ENCODE results near the gene ZNF300. TPM values are rescaled to one million over a fixed set of nuclear protein-coding genes. Genes with fewer than 3 reads are reported as not detected.

The ZNF300 gene
- total RNA-seq (9.6 and 10.2 TPM in 2 replicates), polyA plus RNA-seq (3.4 and 4.6 TPM in 2 replicates), polyA minus RNA-seq (5.8 and 6.0 TPM in 2 replicates), Bru-seq, nascent RNA (percentile 77 among the genes with signal in this experiment), BruChase-seq, experiment 1, labeled RNA remaining after a 6-hour chase (percentile 70 among the genes with signal in this experiment), BruChase-seq, experiment 2, labeled RNA remaining after a 2-hour chase (percentile 72 among the genes with signal in this experiment)
- polyA plus RNA-seq (2011; cell fraction: cytosol; rRNA removed), result 3.0 and 5.2 TPM in 2 replicates
- polyA plus RNA-seq (2011; cell fraction: nucleus; rRNA removed), result 27.6 and 35.7 TPM in 2 replicates
- polyA plus RNA-seq (2012), result 6.0 and 7.8 TPM in 2 replicates
- polyA minus RNA-seq (2011; cell fraction: cytosol; rRNA and poly(A)+ RNA removed), result 1.0 TPM
- polyA minus RNA-seq (2011; cell fraction: nucleus; rRNA and poly(A)+ RNA removed), result 13.9 and 16.8 TPM in 2 replicates
- long read RNA-seq, full-length matches to known transcripts, result 18 of 21 reads
- long read RNA-seq, partial matches to known transcripts, result 1 of 21 reads
- long read RNA-seq, other reads (novel, unspliced or antisense), result 2 of 21 reads

DNA sequence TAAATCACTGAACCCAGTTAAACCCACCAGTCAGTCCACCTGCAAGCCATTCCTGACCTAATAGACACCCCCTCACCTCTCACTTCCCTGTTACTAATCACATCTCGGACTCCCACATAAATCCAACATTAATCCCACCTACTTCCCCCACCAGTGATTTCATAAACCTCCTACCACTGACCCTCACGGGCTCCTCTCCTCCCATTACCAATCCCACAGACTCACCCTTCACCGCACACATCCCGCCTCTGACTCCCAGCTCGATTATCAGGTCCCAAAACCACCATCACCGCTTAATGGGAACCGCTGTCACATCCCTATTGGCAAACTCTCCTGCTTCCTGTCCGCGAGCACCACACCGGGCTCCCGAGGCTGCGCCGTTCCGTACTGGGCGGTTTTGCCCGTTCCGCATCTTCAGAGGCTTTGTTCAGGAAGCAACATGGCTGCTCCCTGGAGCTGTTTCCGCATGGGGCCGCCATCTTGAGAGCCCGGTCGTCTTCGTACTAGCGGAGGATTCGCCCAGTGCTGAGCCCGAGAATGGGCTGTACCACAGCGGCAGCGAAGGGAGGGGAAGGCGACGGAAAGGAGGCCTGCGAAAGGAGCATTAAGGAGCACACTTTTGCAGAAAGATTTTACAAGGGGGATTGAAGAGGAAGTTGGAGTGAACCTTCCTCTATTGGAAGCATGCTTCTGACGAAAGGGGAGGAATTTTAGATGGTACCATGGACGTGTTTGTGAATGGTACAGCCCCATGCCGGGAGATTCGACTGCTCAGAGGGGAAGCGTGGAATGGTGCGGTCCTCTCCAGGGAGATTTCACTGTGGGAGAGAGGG lies at the start of gene ZNF300:
Gene ZNF300 (minus strand): TSS at position 502 of the 833 bp plus-strand sequence. CDS start 1,825 bp downstream, outside the sequence.
- FAIRE-seq (peak; percentile 94), DNase-seq (ENCODE audit: low read depth, low spot score) (peak; percentile 93)
- ChIA-PET CTCF (no interaction called here), POLR2A (interaction anchor here (0.7 kb wide), 1 partner anchor 121 kb away, joined by 3 read pairs; no protein-coding TSS in a partner anchor)
- dilution Hi-C loops (cut with MboI; ENCODE audit: extremely low pct_ligation_motif_present, low sequenced_read_pairs), result no loop called here
- peak within 1 kb of the TSS; percentile 97 for H3K27ac ChIP-seq (ENCODE audit: insufficient read depth, low read depth, low read length)
- BruUV-seq (replicated peaks), result no TSS peak
- peak within 1 kb of the TSS; percentile 98 for H2AFZ ChIP-seq (ENCODE audit: low read depth, low read length)
- H3K9me3 ChIP-seq (replicated peaks; ENCODE audit: control insufficient read depth, insufficient read depth, low read length), result peaks cover 2% of the 10 kb centered on the region
- intact Hi-C loops (cut with micrococcal nuclease), result loop anchor here (1.0 kb wide), 1 partner anchor 42 kb away; no protein-coding TSS in a partner anchor
- H3K9ac ChIP-seq (replicated peaks; ENCODE audit: extremely low read depth, insufficient read depth, low read length), result peak within 1 kb of the TSS; percentile 97
- no peaks in the 10 kb centered on the region for H3K27me3 ChIP-seq (ENCODE audit: control insufficient read depth in 2 of 2, insufficient read depth in 2 of 2, low read length in 2 of 2)
- no peaks in the 10 kb centered on the region for H3K79me2 ChIP-seq (ENCODE audit: control insufficient read depth, insufficient read depth, low read length)
- peaks cover 0 to 4% of the 10 kb centered on the region in 2 experiments for H3K36me3 ChIP-seq (ENCODE audit: control insufficient read depth in 2 of 2, extremely low read depth in 1 of 2, insufficient read depth in 2 of 2, low read length in 2 of 2)
- H4K20me1 ChIP-seq (replicated peaks; ENCODE audit: control insufficient read depth, extremely low read depth, insufficient read depth, low read length), result no peaks in the 10 kb centered on the region
- peak within 1 kb of the TSS; percentile 17 to 68 (median 66) for H3K4me3 ChIP-seq (replicated peaks in 1 of 3; ENCODE audit: insufficient read depth in 1 of 3, low read depth in 1 of 3, low read length in 3 of 3)
- H3K9me1 ChIP-seq (replicated peaks; ENCODE audit: control insufficient read depth, extremely low read depth, insufficient read depth, low read length), result no peaks in the 10 kb centered on the region
- H3K4me2 ChIP-seq (ENCODE audit: insufficient read depth, low read length), result peak within 1 kb of the TSS; percentile 87
- TF ChIP-seq, protein P1, sequence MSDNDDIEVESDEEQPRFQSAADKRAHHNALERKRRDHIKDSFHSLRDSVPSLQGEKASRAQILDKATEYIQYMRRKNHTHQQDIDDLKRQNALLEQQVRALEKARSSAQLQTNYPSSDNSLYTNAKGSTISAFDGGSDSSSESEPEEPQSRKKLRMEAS (IDR thresholded peaks at IDR 0.05; ENCODE audit: insufficient read depth, insufficient read length), result peak; percentile 38
- TF ChIP-seq JUN (IDR thresholded peaks at IDR 0.05; ENCODE audit: borderline replicate concordance, insufficient read depth, insufficient read length, low read depth) (no peak), POLR2A (IDR thresholded peaks at IDR 0.05; ENCODE audit: low read depth, low read length) (peak; percentile 51)
- H3K4me1 ChIP-seq (ENCODE audit: control insufficient read depth, extremely low read depth, insufficient read depth, low read length), result no peaks in the 10 kb centered on the region

DNA sequence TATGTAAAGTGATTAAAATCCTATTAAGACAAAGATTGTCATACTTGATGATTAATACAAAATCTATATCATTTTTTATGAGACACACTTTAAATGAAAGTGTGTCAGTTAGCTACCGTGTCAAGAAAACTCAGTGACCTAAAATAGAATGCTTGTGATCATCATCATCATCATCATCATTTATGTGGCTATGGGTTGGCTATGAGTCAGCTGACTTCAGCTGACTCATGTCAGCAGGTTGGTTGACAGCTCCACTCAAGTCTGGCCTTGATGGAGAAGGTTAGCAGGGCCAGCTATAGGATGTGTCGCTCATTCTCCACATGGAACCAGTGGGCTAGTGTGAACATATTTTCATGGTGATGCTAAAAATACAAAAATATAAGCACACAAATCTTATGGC lies 43.8 kb upstream of the ZNF300 start:
- intact Hi-C loops (cut with micrococcal nuclease) (no loop called here), dilution Hi-C loops (cut with MboI; ENCODE audit: extremely low pct_ligation_motif_present, low sequenced_read_pairs) (no loop called here)
- no peak for FAIRE-seq
- no peaks in the 10 kb centered on the region for H3K27me3 ChIP-seq (ENCODE audit: control insufficient read depth in 2 of 2, insufficient read depth in 2 of 2, low read length in 2 of 2)
- DNase-seq (ENCODE audit: low read depth, low spot score), result no peak
- H3K4me1 ChIP-seq (ENCODE audit: control insufficient read depth, extremely low read depth, insufficient read depth, low read length), result no peaks in the 10 kb centered on the region
- H3K36me3 ChIP-seq (ENCODE audit: control insufficient read depth in 2 of 2, extremely low read depth in 1 of 2, insufficient read depth in 2 of 2, low read length in 2 of 2), result no peaks in the 10 kb centered on the region
- H3K9me1 ChIP-seq (replicated peaks; ENCODE audit: control insufficient read depth, extremely low read depth, insufficient read depth, low read length), result no peaks in the 10 kb centered on the region
- peaks cover 3% of the 10 kb centered on the region for H3K79me2 ChIP-seq (ENCODE audit: control insufficient read depth, insufficient read depth, low read length)
- no peaks in the 10 kb centered on the region for H4K20me1 ChIP-seq (replicated peaks; ENCODE audit: control insufficient read depth, extremely low read depth, insufficient read depth, low read length)
- H2AFZ ChIP-seq (ENCODE audit: low read depth, low read length), result no peak overlapping the region
- no TSS peak for BruUV-seq (replicated peaks)
- no peak overlapping the region for H3K27ac ChIP-seq (ENCODE audit: insufficient read depth, low read depth, low read length)
- POLR2A ChIA-PET, result no interaction called here
- H3K4me2 ChIP-seq (ENCODE audit: insufficient read depth, low read length), result no peak overlapping the region
- CTCF ChIA-PET, result no interaction called here
- no peak overlapping the region for H3K9ac ChIP-seq (replicated peaks; ENCODE audit: extremely low read depth, insufficient read depth, low read length)
- H3K4me3 ChIP-seq (replicated peaks in 1 of 3; ENCODE audit: insufficient read depth in 1 of 3, low read depth in 1 of 3, low read length in 3 of 3), result no peak overlapping the region
- no peak for TF ChIP-seq GATA2 (IDR thresholded peaks at IDR 0.05; ENCODE audit: insufficient read depth, insufficient read length, low read depth, low read length)
- TF ChIP-seq MYC (IDR thresholded peaks at IDR 0.05; ENCODE audit: low read depth, low read length), result no peak
- TF ChIP-seq, protein P2, sequence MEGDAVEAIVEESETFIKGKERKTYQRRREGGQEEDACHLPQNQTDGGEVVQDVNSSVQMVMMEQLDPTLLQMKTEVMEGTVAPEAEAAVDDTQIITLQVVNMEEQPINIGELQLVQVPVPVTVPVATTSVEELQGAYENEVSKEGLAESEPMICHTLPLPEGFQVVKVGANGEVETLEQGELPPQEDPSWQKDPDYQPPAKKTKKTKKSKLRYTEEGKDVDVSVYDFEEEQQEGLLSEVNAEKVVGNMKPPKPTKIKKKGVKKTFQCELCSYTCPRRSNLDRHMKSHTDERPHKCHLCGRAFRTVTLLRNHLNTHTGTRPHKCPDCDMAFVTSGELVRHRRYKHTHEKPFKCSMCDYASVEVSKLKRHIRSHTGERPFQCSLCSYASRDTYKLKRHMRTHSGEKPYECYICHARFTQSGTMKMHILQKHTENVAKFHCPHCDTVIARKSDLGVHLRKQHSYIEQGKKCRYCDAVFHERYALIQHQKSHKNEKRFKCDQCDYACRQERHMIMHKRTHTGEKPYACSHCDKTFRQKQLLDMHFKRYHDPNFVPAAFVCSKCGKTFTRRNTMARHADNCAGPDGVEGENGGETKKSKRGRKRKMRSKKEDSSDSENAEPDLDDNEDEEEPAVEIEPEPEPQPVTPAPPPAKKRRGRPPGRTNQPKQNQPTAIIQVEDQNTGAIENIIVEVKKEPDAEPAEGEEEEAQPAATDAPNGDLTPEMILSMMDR (IDR thresholded peaks at IDR 0.05; ENCODE audit: extremely low read depth in 1 of 2, insufficient read depth in 1 of 2, low read depth in 1 of 2, low read length in 2 of 2), result no peak
- no peak for TF ChIP-seq POLR2AphosphoS5 (IDR thresholded peaks at IDR 0.05; ENCODE audit: insufficient read depth, low read depth, low read length)
- no peak for TF ChIP-seq POLR2A (IDR thresholded peaks at IDR 0.05; ENCODE audit: low read depth, low read length)
- no peak for TF ChIP-seq JUN (IDR thresholded peaks at IDR 0.05; ENCODE audit: borderline replicate concordance, insufficient read depth, insufficient read length, low read depth)
- no peak for TF ChIP-seq EZH2 (IDR thresholded peaks at IDR 0.05; ENCODE audit: borderline replicate concordance, low read depth, low read length, severe bottlenecking)
- TF ChIP-seq, protein P1 (IDR thresholded peaks at IDR 0.05; ENCODE audit: insufficient read depth, insufficient read length), result no peak
- TF ChIP-seq FOS (IDR thresholded peaks at IDR 0.05; ENCODE audit: borderline replicate concordance, insufficient read depth, low read length), result no peak
- peaks cover 6% of the 10 kb centered on the region for H3K9me3 ChIP-seq (replicated peaks; ENCODE audit: control insufficient read depth, insufficient read depth, low read length)

Data from endothelial cell of umbilical vein (primary cell).